Stimulated activated CD8-positive, alpha-beta memory T cell treated with anti-CD3 and anti-CD28 coated beads, Interleukin-15, amount 100 ng/mL, for 24 hours (primary cell): ENCODE measurements around the gene FOXJ2.
"Not testable (repeated sequence)": the region's sequence is repeated elsewhere in the genome, so short reads cannot be mapped to it uniquely, and the experiment has no call there.

ENCODE experiments used
- DNase-seq: peaks from one replicate; pipeline ENCODE4 v3.0.0-alpha.2; 2020; ENCODE audit warnings: low read depth

The FOXJ2 gene

DNA sequence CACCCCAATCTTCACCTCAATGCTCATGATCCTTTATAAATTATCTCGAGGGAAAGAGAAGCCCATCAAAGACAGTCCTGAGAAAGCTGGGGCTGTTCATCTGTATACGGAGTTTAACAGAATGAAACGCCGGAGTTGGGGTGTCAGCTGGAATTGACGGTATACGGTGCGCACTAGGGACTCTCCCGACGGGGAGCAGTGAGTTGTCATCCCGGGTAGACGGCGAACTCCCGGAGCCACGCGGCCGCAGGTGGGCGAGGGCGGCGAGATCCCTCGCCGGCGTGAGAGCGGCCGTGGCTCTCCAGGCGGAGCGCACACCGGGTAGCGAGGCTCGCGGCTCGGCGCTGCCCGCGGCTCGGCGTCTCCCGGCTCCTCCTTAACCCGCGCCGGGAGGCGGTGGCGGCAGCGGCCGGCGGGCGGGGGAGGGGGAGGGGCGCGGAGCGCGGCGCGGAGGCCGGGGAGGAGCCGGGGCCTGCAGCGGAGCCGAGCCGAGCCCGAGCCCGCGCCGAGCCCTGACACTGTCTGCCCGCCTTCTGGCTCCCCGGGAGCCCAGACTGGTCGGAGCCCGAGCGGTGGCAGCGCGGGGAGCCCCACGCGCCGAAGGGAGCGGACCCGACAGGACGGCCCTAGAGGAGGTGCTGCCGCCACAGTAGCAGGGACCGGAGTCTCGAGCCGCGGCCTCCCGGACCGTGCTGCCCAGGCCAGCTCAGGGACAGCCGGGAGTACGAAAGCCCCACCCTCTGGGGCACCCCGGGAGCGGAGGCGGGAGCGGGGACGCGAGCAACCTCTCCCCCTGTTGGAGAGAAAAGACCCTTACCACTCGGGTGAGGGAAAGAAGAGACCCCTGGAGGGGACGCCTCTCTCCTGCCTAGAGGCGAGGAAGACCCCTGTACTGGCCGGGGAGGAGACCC lies at the start of gene FOXJ2:
TSS of gene FOXJ2 (plus strand) at position 475 of the 911 bp plus-strand sequence. CDS start 7,117 bp downstream, outside the sequence.
- DNase-seq, result peak; percentile 61

GRCh38 chr12:7983019-7983418 lies 49.5 kb upstream of the FOXJ2 start:
- DNase-seq, result not testable (repeated sequence)

GRCh38 chr12:7983460-7983859 lies 49.1 kb upstream of the FOXJ2 start:
- DNase-seq, result not testable (repeated sequence)

DNA sequence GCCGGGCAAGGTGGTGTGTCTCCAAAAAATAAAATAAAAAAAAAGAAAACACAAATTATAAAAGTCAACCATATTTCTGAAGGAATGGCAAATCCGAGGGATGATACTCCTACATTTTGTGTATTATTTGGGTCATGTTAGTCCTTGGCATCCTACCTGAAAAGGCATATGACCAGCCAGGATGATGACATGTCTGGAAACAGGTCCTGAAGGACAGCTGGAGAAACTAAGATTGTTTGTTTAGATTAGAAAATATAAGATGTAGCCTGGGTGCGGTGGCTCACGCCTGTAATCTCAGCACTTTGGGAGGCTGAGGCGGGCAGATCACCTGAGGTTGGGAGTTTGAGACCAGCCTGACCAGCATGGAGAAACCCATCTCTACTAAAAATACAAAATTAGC lies 47.6 kb upstream of the FOXJ2 start:
- no peak for DNase-seq

DNA sequence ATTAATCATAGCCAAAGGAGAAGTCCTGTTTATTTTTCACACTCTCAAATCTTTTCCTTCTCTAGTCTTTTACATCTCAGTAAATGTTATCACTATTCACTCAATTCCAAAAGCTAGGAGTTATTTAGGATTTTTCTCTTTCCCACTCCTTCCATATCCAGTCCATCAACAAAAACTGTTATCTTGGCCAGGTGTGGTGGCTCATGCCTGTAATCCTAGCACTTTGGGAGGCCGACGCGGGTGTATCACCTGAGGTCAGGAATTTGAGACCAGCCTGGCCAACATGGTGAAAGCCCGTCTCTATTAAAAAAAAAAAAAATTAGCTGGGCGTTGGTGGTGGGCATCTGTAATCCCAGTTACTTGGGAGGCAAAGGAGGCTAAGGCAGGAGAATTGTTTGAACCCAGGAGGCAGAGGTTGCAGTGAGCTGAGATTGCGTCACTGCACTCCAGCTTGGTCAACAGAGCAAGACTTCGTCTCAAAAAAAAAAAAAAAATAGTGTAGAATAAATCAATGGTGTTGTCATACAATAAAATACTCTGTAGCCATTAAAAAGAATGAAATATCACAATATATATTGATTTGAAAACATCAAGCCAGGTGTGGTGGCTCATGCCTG lies 46.6 kb upstream of the FOXJ2 start:
- DNase-seq, result no peak

DNA sequence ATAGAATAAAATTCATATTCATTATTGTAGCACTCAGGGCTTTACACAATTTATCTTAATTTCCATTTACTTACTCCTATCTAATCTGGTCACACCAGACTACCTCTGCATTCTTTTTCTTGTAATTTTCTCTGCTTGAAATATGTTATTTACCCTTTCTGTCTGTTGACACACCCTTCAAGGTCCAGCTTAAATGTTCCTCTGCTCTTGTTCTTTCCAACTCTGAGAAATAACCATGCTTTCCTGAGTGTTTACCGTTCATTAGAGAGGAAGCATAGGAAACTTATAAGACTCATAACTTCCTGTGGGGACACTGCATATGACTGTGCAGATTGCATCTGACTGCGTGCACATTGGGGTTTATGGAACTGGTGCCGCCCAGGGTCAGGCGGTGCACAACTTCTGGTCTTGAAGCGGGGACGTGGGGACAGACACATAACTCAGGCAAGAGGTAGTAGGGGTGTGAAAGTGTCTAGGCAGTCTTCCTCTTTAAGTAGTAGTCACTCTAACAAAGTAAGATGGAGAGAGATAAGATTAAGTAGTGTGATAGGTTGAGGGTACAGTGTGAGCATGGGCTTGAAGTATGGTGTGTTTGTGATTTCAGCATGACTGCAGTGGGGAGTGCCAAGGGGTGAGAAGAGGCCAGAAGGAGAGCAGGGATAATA lies 42.6 kb upstream of the FOXJ2 start:
- DNase-seq, result peak; percentile 16

- no peak for DNase-seq
Measured at GRCh38 chr12:7991535-7991934, 41.0 kb upstream of the FOXJ2 start.

- DNase-seq, result no peak
Measured at GRCh38 chr12:7994731-7995205, 37.7 kb upstream of the FOXJ2 start.

DNA sequence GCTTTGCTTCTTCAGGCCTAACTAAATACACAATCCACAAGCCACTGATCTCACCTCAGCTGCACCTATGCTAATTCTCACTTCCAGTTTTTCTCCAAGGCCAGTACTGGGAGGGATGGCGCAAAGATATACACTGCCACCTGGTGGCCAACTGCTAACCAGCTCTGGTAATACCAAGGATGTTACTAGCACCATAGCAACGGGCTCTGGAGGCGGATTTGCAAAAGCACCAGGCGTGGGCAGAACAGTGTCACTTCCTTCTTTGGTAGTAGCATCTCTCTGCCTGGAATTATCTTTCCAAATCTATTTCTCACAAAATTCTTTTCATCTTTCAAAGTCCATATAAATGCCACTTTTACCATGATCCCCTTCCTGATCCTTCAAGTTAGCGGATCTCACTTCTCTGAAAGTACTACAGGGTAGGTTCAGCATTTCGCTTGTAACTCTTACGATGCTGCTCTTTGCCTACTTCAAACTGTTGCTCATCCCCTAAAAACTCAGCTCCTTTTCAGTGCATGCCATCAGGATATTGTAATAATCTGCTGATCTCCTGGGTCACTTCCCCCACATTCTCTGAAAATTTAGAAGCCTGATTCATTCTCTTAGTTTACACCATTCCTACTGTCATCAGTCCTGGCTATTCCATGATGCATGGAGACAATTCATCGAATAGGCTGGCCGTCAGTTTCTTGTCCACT lies 37.1 kb upstream of the FOXJ2 start:
- DNase-seq, result peak; percentile 50

- not testable (repeated sequence) for DNase-seq
Measured at GRCh38 chr12:8000827-8001226, 31.7 kb upstream of the FOXJ2 start.

- not testable (repeated sequence) for DNase-seq
Measured at GRCh38 chr12:8001496-8001895, 31.0 kb upstream of the FOXJ2 start.

GRCh38 chr12:8004897-8005296 lies 27.6 kb upstream of the FOXJ2 start:
- DNase-seq, result not testable (repeated sequence)

- no peak for DNase-seq
Measured at GRCh38 chr12:8011331-8011730, 21.2 kb upstream of the FOXJ2 start.

DNA sequence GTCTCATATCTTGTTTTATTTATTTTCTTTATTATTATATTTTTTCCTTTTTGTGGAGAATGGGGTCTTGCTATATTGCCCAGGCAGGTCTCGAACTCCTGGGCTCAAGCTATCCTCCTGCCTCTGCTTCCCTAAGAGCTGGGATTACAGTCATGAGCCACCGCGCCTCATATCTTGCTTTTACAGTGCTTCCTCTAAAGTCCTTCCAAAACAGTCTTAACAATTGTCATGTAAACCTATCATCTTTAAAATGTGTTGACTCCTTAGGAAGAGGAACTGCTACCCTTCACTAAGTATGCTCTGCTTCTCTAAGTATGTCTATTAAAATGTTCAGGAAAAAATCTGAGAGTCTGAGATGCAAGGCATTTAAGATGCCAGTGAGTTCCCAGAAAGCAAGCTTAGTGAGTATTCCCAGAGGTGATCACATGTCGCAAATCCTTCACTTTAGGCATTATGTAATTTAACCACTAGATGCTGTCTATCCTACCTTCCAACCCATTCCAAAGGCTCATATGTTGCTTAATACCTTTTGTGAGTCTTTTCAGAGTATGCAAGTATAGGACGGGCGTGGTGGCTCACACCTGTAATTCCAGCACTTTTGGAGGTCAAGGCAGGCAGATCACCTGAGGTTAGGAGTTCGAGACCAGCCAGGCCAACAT lies 19.7 kb upstream of the FOXJ2 start:
- no peak for DNase-seq

- no peak for DNase-seq
Measured at GRCh38 chr12:8014836-8015235, 17.7 kb upstream of the FOXJ2 start.

- not testable (repeated sequence) for DNase-seq
Measured at GRCh38 chr12:8018213-8018612, 14.3 kb upstream of the FOXJ2 start.

DNA sequence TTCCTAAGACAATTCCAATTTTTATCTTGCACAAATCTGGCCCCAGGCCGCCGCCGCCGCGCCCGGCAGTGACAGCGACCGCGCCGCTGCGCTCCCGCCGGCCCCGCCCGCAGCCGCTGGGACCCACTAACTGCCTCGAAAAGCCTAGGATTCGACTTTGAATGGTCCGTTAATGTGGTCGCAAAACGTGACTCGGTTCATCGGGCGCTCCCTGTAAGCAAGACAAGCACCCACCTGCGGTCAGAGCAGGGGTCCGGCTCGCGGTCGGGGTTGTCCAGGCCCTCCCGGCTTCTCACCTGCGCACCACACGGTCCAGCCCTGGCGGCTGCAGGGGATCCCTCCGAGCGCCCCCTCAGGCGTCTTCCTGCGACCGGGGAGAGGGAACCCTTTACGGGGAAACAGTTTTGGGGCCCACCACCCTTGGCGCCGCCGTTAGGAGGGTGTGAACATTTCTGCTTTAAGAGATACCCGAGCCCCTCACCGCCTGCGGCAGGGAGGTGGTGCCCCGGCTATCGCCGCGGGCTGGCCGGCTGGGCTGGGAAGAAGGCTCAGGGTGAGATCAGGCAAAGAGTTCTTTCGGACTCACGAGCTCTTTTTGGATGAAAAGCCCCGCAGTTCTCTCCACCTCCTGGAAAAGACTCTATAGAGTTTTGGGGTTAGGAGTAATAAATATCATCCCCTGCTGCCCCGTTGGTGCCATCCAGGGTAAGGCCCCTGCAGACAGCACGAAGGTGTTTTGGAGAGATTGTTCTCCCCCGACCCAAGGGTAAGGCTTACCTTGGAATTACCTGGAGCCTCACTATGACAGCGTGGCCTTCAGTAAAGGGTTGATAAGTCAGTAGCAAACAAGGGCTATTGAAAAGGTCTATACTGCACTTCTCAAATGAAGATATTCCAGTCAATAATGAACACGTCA lies 13.6 kb upstream of the FOXJ2 start:
- DNase-seq, result no peak

DNA sequence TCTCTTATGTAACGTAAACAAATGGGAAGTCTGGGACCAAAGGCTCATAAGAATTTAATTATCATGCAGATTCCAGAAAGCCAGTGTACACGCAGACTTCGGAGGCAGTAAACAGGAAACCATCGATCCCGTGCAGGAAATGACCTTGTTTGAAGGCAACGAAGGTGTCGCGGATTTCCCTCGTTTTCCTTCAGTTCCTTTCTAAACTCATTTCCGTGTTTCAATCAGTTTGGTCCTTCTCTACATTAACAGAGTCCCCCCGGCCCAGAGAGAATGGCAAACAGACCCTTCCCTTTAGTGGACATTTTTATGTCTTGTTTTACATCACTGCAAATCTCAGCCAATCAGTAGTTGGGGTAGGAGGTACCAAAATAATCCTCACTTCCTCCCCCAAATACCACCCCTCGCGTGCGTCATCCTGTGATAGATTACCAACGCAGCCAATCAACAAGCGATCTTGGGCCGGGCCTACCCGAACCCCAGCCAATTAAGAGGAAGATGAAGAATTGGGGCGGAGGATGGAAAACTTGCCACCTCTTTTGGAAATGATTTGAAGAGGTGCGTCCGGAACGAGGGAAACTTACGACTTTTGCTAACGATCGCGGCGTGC lies 6.1 kb upstream of the FOXJ2 start:
- DNase-seq, result peak; percentile 64

DNA sequence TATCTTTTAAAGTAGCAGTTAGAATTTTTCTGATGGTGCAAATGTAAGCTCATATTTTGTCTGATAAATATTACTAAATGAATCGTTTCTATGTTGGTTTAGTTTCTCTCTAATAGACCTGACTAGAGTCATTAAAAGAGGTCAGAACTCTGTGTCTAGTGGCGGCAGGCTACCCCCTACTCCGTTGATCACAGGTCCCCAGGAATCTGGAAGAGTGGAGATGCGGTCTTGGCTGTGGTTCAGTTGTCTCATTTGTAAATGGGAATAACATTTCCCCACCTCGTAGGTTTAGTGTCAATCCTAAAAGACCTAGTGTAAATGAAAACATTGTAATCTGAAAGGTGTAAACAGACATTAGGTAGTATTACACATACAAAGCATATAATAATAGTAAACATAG lies 4.7 kb upstream of the FOXJ2 start:
- no peak for DNase-seq

- no peak for DNase-seq
Measured at GRCh38 chr12:8028267-8028666, 4.2 kb upstream of the FOXJ2 start.
